Hepatic stellate cell (primary cell): ENCODE results near the gene CISD1.
"Not testable (repeated sequence)": the region's sequence is repeated elsewhere in the genome, so short reads cannot be mapped to it uniquely, and the experiment has no call there.

Experiments
- DNase-seq: peaks from one replicate; pipeline ENCODE4 v3.0.0; 2011; ENCODE audit warnings: low spot score

The CISD1 gene

DNA sequence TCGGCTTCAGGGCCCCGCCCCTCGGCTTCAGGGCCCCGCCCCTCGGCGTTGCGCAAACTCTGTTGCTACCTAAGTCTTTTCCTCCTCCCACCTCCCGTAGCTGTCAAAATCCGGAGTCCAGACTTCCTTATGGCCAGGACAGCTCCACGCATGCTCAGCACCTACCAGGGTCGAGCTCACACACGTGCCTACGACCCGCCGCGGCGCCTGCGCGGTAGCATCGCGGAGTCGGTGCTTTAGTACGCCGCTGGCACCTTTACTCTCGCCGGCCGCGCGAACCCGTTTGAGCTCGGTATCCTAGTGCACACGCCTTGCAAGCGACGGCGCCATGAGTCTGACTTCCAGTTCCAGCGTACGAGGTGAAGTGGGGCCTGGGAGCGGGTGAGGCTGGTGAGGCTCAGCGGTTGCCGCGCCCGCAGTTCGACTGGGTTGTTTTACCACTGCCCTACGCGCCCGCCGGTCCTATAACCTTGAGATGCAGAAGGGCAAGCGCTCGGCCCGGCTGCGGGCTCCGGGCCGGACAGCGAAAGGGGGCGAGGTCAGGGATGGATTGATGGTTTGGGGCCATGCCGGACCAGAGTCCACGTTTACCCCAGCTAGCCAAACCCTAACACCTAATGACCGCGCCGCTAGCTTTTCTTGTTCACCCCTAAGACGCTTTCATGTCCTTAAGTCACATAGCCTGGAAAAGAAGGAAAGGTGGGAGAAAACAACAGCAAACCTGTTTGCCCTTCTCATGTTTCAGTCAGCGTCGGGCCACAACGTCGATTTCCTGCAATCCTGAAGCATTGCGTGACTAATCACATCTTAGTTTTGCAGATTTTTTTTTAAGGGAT, at the start of gene CISD1:
CISD1 (plus strand) TSS at position 217 of the 836 bp plus-strand sequence; CDS start at position 329, 112 bp downstream.
- DNase-seq: peak; percentile 99

DNA sequence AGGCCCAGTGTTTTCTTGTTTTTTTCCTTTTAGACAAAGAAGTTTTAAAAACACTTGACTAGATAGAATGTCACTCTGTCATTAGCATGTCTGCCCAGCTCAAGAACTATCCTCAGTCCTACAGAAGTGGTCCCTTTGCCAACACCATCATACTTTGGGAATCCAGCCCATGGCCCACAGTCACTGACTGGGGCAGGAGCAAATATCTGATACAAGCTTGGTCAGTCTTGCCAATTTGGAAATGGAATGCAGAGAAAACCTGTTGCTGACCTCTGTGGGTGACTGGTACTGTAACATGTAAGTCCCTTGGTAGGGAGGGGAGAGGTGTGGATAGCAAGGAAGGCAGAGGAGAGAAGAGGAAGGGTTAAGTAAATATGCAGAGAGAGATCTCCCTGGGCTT, 49.1 kb upstream of the CISD1 start:
- DNase-seq: no peak

DNA sequence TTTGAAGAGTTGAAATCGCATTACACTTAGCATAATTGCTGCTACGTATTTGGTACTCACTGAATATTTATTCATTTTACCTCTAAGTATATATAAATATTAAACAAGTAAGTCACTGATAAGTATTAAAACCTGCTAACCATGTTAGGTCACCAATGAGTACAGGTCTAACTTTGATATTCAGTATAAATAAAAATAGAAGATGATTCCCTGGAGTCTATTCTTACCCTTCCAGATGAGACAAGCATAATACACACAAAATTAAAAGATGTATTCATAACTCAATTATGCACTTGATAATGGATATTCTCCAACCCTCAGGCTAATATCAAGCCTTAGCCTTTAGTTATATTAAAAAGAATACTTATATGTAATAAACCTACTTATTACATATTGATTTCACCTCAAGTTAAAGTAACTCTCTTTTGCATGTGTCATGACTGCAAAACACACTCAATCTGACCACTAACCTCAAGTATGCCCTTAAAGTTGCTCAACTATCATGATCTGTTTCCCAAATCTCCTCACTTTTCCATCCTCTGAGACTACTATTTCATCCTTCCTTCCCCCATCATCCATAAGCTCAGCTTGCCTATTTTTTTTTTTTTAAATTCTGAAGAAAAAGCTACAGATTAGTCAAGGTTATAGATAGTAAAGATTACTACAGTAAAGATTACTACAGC, 48.1 kb upstream of the CISD1 start:
- DNase-seq: peak; percentile 21

DNA sequence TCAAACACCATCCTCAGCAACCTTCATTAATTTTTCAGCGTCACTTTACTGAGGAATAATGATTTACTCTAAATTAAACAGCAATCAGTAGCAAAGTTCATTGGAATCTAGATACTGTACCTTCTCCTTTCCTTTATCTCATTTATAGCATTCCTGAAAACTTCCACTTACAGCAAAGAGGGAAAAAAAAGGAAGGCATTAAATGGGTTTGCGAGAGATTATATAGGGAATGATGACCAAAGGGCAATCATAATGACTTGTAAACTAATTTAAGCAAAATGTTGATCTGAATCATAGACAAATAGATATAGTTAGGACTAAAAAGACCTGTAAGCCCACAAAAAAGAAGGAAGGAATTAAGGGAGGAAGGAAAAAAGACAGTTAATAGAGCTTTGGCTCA, 43.3 kb upstream of the CISD1 start:
- no peak for DNase-seq

DNA sequence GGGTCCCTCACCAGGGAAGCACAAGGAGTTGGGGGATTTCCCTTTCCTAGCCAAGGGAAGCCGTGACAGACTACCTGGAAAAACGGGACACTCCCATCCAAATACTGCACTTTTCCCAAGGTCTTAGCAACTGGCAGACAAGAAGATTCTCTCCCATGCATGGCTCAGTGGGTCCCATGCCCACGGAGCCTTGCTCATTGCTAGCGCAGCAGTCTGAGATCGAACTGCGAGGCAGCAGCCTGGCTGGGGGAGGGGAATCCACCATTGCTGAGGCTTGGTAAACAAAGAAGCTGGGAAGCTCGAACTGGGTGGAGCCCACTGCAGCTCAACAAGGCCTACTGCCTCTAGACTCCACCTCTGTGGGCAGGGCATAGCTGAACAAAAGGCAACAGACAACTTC, 39.1 kb upstream of the CISD1 start:
- DNase-seq: not testable (repeated sequence)

DNA sequence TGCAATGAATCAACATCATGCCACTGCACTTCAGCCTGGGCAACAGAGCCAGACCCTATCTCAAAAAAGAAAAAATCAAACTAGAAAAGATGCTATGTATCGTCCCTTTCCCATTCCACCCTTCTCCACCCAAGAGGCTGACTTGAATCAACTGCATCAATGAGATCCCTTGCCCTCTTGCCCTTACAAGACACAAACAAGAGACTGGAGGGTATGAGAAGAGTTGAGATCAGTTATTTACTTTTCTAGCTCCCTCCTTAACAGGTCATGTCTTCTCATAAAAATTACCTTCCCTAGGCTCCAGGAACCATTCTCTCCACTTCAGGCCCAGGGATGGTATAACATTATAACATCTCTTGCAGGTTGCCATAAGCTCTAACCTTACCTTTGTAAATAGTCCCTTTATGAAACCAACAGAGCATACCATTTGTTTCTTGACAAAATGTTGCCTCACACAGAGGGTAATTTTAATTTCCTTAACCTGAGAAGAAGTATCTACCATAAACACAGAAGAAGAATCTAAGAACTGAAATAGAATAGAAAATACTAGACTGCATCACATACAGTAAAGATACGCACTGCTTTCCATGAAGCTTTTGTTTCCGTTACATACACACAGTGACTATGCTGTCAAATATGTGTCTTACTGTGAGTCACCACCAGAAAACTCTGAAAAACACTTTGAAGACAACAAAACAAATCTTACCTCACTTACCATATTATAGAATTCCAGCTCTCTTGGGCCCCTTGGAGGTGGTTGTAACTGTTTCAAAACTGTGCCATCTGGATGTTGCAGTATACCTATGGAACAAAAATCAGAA, 31.7 kb upstream of the CISD1 start:
- peak; percentile 52 for DNase-seq

DNA sequence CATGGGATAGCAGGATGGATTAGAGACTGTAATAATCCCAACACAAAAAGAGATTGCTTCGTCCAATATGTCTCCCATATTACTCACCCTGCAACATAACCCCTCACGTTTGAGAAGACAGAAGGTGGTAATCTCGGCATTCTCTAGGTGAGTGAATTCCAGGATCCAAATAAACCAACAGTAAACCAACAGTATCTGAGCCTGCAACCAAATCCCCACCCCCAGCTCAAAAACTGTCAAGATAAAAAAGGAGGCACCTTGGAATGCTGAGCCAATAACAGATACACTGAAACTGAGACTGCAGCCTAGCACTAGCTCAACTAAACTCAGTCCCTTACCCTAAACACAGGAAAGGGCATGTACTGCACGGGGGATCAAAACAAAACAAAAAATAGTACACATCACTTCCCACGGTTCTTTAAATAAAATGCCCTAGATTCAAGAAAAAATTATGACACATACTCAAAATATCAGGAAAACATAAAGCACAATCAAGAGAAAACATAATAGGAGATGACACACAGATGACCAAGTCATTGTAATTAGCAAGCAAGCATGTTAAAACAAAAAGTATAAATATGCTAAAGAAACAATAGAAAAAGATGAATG, 29.3 kb upstream of the CISD1 start:
- no peak for DNase-seq

DNA sequence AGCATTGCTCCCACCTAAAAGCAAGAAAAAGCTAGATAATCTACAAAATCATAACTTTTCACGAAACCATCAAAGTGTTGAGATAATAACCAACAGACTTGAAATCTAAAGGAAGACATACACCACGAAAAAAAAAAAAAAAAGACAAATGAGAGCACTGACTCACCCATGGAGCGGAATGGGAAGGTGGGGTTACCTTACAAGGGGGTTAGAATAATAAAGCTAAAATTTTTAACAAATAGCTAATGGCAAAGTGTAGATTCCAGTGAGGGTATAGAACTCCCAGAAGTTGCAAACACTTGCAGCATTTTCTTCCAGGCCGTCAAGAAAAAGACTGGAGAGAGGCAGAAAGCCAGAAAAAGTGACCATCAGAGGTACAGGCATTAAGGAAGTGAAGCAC, 28.4 kb upstream of the CISD1 start:
- no peak for DNase-seq

DNA sequence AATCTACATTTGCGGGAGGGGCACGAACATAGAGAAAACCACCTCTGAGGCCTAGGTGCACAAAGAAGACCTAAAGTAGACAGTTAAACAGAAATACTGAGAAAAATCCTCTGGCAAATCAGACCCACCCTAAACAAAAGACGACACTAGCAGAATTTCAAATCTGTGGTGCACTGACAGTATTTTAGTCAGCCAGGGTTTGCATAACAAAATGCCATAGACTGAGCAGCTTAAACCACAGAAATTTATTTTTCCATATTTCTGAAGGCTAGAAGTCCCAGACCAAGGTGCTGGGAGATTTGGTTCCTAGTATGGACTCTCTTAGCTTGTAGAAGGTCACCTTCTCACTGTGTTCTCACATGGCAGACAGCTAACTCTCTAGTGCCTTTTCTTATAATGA, 27.6 kb upstream of the CISD1 start:
- no peak for DNase-seq

DNA sequence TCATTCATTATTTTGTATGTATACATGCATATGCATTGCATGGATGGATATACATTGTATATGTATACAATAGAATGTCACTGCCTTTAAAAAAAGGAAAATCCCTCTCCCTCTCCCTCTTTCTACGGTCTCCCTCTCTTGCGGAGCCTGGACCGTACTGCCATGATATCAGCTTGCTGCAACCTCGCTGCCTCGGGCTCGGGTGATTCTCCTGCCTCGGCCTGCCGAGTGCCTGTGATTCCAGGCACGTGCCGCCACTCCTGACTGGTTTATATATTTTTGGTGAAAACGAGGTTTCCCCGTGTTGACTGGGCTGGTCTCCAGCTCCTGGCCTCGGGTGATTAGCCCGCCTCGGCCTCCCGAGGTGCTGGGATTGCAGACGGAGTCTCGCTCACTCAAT, 25.7 kb upstream of the CISD1 start:
- DNase-seq: no peak

DNA sequence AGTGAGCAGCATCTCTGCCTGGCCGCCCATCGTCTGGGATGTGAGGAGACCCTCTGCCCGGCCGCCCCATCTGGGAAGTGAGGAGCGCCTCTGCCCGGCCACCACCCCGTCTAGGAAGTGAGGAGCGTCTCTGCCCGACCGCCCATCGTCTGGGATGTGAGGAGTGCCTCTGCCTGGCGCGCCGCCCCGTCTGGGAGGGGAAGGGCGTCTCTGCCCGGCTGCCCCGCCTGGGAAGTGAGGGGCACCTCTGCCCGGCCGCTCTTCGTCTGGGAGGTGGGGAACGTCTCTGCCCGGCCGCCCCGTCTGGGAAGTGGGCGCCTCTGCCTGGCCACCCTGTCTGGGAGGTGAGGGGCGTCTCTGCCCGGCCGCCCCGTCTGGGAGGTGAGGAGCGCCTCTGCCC, 25.2 kb upstream of the CISD1 start:
- not testable (repeated sequence) for DNase-seq

DNA sequence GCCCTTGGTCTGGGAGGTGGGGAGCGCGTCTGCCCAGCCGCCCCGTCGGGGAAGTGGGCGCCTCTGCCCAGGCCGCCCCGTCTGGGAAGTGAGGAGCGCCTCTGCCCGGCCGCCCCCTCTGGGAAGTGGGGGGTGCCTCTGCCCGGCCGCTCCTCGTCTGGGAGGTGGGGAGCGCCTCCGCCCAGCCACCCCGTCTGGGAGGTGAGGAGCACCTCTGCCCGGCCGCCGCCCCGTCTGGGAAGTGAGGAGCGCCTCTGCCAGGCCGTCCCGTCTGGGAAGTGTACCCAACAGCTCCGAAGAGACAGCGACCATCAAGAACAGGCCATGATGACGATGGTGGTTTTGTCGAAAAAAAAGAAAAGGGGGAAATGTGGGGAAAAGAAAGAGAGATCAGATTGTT, 24.7 kb upstream of the CISD1 start:
- not testable (repeated sequence) for DNase-seq

DNA sequence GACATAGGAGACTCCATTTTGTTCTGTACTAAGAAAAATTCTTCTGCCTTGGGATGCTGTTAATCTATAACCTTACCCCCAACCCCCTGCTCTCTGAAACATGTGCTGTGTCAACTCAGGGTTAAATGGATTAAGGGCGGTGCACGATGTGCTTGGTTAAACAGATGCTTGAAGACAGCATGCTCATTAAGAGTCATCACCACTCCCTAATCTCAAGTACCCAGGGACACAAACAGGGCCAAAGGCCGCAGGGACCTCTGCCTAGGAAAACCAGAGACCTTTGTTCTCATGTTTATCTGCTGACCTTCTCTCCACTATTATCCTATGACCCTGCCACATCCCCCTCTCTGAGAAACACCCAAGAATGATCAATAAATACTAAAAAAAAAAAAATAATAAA, 24.3 kb upstream of the CISD1 start:
- not testable (repeated sequence) for DNase-seq

DNA sequence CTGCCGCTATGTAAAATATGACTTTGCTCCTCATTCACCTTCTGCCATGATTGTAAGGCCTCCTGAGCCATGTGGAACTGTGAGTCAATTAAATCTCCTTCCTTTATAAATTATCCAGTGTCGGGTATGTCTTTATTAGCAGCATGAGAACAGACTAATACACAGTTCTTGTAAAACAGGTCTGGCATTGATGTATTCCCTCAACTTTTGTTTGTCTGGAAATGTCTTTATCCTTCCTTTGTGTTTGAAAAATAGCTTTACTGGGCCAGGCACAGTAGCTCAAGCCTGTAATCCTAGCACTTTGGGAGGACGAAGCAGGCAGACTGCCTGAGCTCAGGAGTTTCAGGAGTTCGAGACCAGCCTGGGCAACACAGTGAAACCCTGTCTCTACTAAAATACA, 15.8 kb upstream of the CISD1 start:
- DNase-seq: no peak

DNA sequence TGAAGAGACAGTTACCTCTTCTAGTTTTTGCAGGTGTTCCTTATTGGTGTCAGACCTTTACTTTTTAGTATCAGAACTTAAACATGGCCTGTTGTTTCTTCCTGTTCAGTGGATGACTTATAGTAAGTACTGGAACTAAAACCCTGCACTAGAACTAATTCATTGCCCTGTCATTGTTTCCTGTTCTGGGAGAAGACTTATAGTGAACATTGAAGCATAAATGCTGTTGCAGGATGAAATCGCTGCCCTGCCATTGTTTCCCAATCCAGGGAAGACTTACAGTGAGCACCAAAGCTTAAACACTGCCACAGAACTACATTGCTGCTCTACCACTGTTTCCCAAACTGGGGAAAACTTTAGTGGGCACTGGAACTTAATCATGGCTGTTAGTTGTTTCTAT, 14.3 kb upstream of the CISD1 start:
- DNase-seq: no peak

DNA sequence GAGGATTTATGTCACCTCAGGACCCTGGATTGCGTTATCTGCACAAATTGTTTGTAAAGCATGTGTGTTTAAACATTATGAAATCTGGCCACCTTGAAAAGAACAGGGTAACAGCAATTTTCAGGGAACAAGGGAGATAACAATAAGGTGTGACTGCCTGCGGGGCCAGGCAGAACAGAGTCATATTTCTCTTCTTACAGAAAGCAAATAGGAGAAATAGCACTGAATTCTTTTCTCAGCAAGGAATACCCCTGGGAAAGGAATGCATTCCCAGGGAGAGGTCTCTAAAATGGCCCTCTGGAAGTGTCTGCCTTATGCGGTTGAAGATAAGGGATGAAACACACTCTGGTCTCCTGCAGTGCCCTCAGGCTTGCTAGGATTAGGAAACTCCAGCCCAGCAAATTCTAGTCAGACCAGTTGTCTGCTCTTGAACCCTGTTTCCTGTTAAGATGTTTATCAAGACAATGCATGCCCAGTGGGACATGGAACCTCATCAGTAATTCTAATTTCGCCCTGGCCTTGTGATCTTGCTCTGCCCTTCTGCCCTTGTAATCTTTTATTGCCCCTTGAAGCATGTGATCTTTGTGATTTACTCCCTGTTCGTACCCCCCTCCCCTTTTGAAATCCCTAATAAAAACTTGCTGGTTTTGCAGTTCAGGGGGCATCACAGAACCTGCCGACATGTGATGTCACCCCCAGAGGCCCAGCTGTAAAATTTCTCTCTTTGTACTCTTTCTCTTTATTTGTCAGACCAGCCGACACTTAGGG, 12.8 kb upstream of the CISD1 start:
- not testable (repeated sequence) for DNase-seq

DNA sequence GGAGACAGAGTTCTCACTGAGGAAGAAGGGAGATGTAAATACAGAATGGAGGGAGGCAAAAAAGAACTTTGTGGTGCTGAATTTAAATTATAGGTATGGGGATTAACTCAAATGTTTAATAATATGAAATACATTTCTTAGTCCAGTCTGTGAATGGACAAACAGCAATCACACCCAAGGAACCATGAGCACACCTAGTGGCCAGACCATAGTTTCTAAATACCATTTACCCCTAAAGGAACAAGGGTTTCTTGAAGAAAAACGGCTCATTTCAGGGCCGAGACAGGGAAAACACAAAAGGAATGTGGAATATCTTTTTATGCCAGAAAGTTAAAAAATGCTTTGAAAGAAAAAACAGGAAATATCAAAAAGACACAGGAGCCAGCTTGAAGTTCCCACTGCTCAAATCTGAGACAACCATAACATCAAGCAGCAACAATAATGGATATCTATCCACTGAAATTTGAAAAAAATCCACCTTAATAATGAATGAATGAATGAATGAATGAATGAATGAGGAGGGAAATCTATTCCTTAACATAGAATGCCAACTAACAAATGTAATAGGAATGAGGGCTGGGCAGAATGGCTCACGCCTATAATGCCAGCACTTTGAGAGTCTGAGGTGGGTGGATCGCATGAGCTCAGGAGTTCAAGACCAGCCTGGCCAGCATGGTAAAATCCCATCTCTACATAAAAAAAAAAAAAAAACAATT, 9.8 kb upstream of the CISD1 start:
- no peak for DNase-seq

DNA sequence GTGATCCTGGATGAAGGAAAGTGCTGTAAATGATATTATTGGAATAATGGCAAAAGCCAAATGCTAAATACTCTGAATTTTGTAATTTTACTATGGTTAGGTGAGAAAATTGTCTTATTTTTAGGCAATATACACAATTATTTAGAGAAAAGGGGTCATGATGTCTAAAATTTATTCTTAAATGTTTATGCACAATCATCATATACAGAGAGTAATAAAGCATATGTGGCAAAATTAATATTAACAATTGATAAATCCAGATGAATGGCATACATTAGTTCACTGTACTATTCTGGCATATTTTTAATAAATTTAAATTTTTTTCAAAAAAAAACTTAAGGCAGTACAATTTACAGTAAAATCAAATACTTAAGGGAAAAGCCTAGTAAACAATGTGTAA, 8.6 kb upstream of the CISD1 start:
- DNase-seq: no peak

DNA sequence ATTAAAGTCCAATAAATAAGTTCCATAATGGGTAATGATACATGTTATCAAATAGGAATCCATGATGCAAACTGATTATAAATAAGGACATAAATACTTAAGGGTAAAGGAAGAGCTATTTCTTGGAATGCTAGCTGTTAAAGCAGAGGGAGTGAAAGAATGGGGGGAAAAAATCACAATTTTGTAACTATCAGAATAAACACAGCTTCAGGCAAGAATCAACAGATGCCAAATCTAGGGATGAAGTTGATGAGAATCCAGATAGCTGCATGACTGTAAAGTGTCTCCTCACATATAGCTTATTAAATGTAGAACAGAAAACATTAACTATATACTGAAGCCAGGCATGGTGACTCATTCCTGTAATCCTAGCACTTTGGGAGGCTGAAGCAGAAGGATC, 6.2 kb upstream of the CISD1 start:
- no peak for DNase-seq

DNA sequence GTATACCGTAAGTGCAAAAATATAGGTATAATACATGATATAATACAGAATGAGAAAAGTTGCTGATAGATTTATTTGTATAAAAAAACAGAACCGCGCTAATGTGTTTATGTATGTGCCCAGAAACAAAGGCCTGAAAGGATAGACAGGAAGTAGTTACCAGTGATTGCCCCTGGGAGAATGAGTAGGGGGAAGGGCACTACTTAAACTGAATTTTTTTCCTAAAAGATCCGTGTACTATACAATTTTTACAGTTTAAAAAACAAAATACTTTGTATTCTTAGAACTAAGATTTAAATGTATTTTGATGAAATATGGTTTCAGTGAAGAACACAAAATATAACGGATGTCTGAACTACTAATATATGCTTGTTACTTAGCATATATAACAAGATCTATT, 4.2 kb upstream of the CISD1 start:
- DNase-seq: no peak

DNA sequence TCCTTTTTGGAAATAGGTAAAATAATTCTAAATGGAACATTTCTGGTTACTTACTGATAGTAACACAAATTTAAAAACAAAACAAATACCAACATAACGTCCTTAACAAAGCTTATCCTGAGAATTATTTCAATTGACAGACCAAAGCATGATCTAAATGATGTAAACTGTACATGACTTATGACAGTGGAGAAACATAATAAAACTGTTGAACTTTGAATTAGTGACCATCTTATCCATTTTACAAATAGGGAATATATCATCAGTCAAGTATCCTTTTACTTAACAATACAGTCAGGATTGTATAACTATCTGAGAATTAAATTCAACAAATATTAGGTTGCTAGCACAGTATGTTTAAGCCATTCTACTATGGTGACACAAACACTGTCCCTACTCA, 3.7 kb upstream of the CISD1 start:
- no peak for DNase-seq
